ENCODE data around the gene PHF20. TPM values are rescaled to one million over a fixed set of nuclear protein-coding genes. Genes with fewer than 3 reads are reported as not detected.
"Not testable (repeated sequence)": the region's sequence is repeated elsewhere in the genome, so short reads cannot be mapped to it uniquely, and the experiment has no call there.

The PHF20 gene
- total RNA-seq, 1 donor from 2014 or later = 46.2 TPM

- no peak for DNase-seq
Observed at GRCh38 chr20:35839904-35840303, 68.1 kb downstream of the PHF20 start.

GRCh38 chr20:35840421-35840820, 68.6 kb downstream of the PHF20 start:
- no peak for DNase-seq

- DNase-seq = no peak
Observed at GRCh38 chr20:35842361-35842760, 70.5 kb downstream of the PHF20 start.

- not testable (repeated sequence) for DNase-seq
Observed at GRCh38 chr20:35843894-35844293, 72.1 kb downstream of the PHF20 start.

GRCh38 chr20:35845561-35845960, 73.7 kb downstream of the PHF20 start:
- DNase-seq = no peak

- DNase-seq = peak; percentile 66
Observed at GRCh38 chr20:35849706-35850105, 77.9 kb downstream of the PHF20 start.

GRCh38 chr20:35851659-35852058, 79.8 kb downstream of the PHF20 start:
- not testable (repeated sequence) for DNase-seq

GRCh38 chr20:35854713-35855348, 83.0 kb downstream of the PHF20 start:
- DNase-seq = no peak

GRCh38 chr20:35855641-35856040, 83.8 kb downstream of the PHF20 start:
- DNase-seq = not testable (repeated sequence)

- DNase-seq = no peak
Observed at GRCh38 chr20:35856866-35857265, 85.1 kb downstream of the PHF20 start.

- DNase-seq = no peak
Observed at GRCh38 chr20:35866418-35867202, 94.8 kb downstream of the PHF20 start.

- no peak for DNase-seq
Observed at GRCh38 chr20:35870541-35871258, 98.9 kb downstream of the PHF20 start.

GRCh38 chr20:35871259-35871771, 99.5 kb downstream of the PHF20 start:
- DNase-seq = peak; percentile 14

- DNase-seq = no peak
Observed at GRCh38 chr20:35876033-35876320, 104.2 kb downstream of the PHF20 start.

- no peak for DNase-seq
Observed at GRCh38 chr20:35877611-35878010, 105.8 kb downstream of the PHF20 start.

- DNase-seq = peak; percentile 38
Observed at GRCh38 chr20:35878113-35878625, 106.4 kb downstream of the PHF20 start.

- no peak for DNase-seq
Observed at GRCh38 chr20:35881676-35882075, 109.9 kb downstream of the PHF20 start.

GRCh38 chr20:35882427-35883161, 110.8 kb downstream of the PHF20 start:
- DNase-seq = not testable (repeated sequence)

GRCh38 chr20:35883336-35883777, 111.5 kb downstream of the PHF20 start:
- DNase-seq = no peak

GRCh38 chr20:35883778-35884540, 112.1 kb downstream of the PHF20 start:
- peak; percentile 77 for DNase-seq

GRCh38 chr20:35884541-35884865, 112.7 kb downstream of the PHF20 start:
- DNase-seq = no peak
